HG02763 (cell line): ENCODE results near the gene PRDM8.

Source experiments
- ATAC-seq: cut with Tn5 transposase; IDR thresholded peaks from one replicate; pipeline ENCODE4 v1.9.1; 2021; ENCODE audit warnings: mild to moderate bottlenecking, moderate library complexity; ENCODE audit not compliant: unreplicated experiment

PRDM8 gene

GRCh38 chr4:80199947-80200346 is 2.6 kb downstream of the PRDM8 start:
- no peak for ATAC-seq

- peak; percentile 11 for ATAC-seq
These were observed 4.2 kb downstream of the PRDM8 start for GRCh38 chr4:80201252-80202151.

DNA sequence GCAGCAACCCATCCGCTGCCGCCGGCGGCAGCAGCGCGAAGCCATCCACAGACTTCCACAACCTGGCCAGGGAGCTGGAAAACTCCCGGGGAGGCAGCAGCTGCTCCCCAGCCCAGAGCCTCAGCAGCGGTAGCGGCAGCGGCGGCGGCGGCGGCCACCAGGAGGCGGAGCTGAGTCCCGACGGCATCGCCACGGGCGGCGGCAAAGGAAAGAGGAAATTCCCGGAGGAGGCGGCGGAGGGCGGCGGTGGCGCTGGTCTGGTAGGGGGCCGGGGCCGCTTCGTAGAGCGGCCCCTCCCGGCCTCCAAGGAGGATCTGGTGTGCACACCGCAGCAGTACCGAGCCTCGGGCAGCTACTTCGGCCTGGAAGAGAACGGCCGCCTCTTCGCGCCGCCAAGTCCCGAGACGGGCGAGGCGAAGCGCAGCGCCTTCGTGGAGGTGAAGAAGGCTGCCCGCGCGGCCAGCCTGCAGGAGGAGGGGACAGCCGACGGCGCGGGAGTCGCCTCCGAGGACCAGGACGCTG is 4.9 kb downstream of the PRDM8 start:
- ATAC-seq = peak; percentile 76

DNA sequence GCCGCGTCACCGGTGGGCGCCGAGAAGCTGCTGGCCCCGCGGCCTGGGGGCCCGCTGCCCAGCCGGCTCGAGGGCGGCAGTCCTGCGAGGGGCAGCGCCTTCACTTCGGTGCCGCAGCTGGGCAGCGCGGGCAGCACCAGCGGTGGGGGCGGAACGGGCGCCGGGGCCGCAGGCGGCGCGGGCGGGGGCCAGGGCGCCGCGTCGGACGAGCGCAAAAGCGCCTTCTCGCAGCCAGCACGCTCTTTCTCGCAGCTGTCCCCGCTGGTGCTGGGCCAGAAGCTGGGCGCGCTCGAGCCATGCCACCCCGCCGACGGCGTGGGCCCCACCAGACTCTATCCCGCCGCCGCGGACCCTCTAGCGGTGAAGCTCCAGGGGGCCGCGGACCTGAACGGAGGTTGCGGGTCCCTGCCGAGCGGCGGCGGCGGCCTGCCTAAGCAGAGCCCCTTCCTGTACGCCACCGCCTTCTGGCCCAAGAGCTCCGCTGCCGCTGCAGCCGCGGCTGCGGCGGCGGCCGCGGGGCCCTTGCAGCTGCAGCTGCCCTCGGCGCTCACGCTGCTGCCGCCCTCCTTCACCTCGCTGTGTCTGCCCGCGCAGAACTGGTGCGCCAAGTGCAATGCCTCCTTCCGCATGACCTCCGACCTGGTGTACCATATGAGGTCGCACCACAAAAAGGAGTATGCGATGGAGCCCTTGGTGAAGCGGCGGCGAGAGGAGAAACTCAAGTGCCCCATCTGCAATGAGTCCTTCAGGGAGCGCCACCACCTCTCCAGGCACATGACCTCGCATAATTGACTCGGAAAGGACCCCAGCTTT is 5.6 kb downstream of the PRDM8 start:
- ATAC-seq = peak; percentile 40

- no peak for ATAC-seq
These were observed 7.2 kb downstream of the PRDM8 start for GRCh38 chr4:80204433-80205011.

DNA sequence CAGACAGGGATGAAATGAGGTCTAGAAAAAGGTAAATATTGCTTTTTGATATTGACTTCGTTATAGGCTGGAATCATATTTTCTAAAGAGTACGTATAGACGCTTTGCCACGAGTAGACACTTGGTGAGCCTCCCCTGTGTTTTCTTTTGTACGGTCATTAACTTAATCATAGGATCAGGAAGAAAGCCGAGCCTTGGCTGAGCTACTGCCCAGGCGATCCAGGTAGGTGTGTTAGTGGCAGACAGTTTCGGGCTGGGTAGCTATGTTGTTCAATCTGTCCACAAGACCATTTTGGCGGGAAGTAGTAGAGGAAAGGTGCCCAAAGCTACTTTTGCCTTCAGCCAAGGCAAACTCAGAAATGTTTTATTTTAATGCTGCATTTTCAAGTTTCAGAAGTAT is 8.8 kb downstream of the PRDM8 start:
- ATAC-seq = no peak

DNA sequence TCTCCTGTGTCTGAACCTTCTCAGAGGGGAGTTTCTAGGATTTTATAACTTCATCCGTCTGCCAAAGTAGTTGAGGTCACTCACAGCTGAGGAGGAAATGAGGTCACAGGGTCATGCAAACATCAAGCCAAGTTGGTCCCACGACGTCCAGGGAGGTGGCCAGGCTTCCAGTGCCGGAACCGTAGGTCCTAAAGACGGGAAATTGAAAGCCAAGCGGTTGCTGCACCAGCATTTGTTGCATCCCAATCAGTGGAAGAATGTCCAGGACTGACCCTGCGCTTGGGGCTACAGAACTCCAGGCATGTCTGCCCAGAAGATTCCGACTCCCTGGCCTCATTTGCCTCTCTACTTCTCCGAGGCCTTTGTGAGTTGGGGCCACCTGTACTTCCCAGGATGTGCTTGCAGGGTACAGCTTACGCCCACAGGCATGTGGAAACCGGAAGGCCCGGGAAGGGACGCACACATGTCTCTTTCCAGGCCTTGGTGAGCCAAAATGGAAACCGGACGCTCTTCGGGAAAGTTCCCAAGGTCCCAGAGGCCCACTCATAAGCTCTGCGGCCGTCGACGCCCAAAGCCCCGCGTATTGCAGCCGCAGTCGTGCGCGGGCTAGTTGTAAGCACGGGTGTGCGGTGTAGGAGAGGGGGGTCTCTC is 9.3 kb downstream of the PRDM8 start:
- ATAC-seq = no peak

- no peak for ATAC-seq
These were observed 9.9 kb downstream of the PRDM8 start for GRCh38 chr4:80207172-80207583.

DNA sequence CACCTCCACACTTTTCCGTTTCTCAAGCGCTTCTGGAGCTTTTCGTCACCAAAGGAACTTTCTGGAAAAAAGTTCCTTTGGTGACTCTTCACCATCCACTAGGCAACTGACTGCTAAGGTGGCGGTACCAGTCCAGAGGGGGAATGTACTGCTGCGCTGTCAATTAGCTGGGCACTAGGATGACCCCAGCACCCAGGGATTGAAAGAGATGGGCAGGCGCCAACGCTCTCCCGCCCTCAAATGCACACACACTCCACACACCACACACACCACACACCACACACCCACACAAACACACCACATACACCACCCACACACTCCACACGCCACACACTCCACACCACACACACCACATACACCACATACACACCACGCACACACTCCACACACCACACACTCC is 10.4 kb downstream of the PRDM8 start:
- no peak for ATAC-seq

DNA sequence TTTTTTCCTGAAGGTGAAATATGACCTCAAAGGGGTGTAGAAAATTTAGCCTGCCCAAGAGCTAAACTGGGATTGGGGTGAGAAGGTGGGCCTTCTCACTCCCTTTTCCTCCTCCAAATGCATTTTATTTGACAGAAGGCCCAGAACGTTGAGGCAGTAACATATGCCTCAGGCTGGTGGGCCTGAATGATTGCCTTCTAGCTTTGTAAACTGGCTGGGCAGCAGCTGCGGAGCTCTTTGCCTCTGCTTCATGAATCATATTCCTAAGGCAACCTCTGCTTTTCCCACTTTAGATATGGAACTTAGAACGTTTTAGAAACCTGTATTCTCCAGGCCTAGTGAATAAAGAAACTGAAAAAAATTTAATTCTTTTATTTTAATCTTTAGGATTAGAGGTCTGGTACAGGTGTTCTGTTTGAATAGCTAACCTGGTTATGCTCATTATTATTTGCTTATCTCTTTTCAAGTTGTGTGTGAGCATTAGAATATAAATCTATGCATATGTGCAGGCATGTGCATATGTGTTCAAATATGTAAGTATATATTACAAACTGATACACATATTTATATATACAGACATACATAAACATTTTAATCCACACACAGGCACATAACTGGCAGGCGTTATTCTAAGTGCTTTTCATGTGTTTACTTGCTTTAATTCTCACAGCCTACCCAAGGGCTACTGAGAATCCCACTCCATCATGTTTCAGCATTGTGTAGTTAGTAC is 11.5 kb downstream of the PRDM8 start:
- ATAC-seq = no peak

GRCh38 chr4:80209340-80209701 is 12.0 kb downstream of the PRDM8 start:
- ATAC-seq = no peak

GRCh38 chr4:80210549-80210948 is 13.2 kb downstream of the PRDM8 start:
- ATAC-seq = no peak

- no peak for ATAC-seq
These were observed 16.0 kb downstream of the PRDM8 start for GRCh38 chr4:80213117-80213815.

GRCh38 chr4:80215449-80216052 is 18.2 kb downstream of the PRDM8 start:
- ATAC-seq = no peak

DNA sequence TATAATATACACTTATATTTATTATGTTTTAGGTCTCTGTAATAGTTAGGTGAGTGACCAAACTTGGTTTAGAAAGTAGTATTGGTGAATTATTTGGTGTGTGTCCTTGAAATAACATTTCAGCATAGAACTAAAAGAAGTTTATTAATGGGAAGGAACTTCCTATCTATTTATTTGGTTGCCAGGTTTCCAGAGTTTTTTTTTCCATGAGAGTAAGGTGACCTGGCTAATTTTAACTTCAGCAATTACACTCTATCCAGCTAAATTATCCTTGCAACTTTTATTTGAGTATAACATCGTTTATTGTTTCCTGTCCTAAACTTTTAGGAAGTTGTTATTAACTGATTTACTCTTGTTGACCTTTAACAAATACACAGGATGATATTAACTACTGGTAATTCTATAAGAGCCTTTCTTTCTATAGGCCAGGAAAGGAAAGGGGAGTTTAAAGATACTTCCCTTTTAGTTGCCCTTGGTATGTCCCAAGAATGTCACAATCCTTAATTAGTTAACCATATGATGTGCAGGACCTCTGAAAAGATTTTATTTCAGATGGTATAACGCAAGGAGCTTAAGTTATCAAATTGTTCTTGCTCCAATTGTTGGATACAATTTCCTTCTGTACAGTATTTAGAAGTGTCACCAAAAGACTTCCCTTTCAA is 18.9 kb downstream of the PRDM8 start:
- ATAC-seq = no peak

DNA sequence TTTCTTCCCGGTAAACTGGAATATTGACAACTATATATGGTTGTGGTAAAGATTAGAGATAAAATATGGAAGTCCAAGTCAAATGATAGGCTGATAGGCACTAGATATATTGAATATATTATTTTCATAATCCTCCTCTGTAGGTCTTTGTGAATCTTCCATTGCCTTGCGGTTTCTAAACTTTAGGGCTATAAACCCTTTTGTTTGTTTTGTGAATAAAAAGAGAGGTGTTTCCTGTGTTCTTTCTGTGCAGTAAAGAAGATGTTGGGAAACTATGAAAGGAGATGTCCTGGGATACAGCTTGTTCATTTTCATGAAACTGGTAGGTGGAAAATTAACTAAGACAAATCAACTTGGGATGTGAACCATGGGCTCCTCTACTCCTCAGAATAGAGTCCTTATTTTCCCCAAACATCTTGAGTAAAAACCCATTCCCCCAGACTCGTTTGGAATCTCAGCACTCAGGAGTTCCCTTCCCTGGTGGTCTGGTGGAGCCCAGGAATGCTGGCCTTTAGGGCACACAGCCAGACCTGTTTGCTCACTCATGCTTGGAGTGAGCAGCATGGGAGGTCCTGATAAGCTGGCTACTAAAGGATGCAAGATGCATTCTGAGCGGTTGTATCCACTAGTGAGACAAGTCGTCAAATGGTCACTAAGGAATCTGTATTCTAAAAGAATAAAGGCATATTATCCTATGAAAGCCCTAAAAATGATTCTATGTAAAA is 22.2 kb downstream of the PRDM8 start:
- no peak for ATAC-seq

- ATAC-seq = no peak
These were observed 23.4 kb downstream of the PRDM8 start for GRCh38 chr4:80220711-80221110.

DNA sequence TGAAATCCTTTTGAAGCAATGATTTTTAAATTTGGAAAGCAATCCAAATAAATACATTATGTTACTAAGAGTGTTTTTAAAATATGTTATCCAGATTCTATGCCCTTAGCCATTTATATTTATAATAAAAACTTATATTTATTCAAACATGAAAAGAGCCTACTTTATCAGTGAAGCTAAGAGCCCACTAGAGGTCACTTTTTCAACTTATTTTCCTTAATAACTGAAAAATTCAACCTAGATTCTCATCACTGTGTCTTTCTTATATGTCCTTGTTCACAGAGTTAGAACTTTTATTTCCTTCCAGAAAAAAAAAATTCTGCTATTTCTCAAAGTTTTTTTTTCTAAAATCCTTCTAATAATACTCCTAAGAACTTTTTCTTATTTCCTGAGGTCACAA is 23.9 kb downstream of the PRDM8 start:
- no peak for ATAC-seq
